Ovary (tissue), 3 donors: ENCODE results near the gene LILRA6.

Experiments used
- EP300 ChIP-seq: sonication (generic); formaldehyde crosslinking; IDR thresholded peaks from one replicate; pipeline ENCODE4 v1.6.1; 2017; ENCODE audit warnings: antibody characterized with exemption
- TF ChIP-seq, protein P1 (sequence below), 3 donors: fragments of 450-650 bp in 2 of 3; fragments of 200-600 bp in 1 of 3; IDR thresholded peaks; one replicate each; pipeline versions ENCODE4 v1.5.1 to v1.8.0; 2016 to 2022; ENCODE audit warnings: antibody characterized with exemption in 3 of 3, mild to moderate bottlenecking in 1 of 3
- donor health status: DM: no; HTN: no; CAD: no.

DNA sequence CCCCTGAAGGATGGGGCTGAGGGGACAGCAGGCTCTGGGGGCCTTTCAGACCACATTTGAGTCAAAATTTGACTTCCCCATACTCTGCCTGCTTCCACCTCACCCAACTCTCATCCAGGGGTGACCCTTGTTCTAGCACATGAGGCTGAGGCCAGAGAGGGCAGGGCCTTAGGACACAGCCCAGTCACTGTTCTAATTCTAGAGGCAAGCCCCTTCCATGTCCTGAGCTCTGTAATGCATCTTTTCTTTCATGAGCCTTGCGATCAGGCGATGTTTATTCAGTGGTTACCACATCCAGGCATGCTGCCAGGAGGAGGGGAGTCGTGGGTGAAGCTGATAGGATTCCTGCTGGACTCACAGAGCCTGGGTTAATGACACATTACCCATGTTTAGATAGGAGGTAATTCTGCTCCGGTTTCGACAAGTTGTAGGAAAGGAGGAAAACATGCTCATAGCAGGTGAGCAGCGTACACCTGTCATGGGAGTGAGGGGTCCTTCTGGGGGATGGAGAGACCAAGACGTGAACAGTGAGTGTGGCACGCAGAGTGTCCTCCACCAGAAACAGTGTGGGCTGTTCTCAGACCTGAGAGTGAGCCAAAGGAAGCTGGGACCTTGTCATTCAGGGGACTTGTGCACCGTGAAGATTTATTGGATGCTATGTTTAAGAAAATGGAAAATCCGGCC, 32.6 kb downstream of the LILRA6 start:
- TF ChIP-seq, protein P1, sequence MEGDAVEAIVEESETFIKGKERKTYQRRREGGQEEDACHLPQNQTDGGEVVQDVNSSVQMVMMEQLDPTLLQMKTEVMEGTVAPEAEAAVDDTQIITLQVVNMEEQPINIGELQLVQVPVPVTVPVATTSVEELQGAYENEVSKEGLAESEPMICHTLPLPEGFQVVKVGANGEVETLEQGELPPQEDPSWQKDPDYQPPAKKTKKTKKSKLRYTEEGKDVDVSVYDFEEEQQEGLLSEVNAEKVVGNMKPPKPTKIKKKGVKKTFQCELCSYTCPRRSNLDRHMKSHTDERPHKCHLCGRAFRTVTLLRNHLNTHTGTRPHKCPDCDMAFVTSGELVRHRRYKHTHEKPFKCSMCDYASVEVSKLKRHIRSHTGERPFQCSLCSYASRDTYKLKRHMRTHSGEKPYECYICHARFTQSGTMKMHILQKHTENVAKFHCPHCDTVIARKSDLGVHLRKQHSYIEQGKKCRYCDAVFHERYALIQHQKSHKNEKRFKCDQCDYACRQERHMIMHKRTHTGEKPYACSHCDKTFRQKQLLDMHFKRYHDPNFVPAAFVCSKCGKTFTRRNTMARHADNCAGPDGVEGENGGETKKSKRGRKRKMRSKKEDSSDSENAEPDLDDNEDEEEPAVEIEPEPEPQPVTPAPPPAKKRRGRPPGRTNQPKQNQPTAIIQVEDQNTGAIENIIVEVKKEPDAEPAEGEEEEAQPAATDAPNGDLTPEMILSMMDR (IDR thresholded peaks at IDR 0.05) = no peak
- TF ChIP-seq EP300 = no peak
